GM12891 (cell line): ENCODE results near the gene NRG4.

Experiments
- DNase-seq: peaks from one replicate; pipeline ENCODE4 v3.0.0; 2011; ENCODE audit warnings: low spot score; ENCODE audit not compliant: insufficient read length
- FAIRE-seq: peaks from 2 replicates; lab custom pipeline; 2011; peaks lifted over from hg19 to GRCh38; lab: Jason Lieb, UNC
- PAX5 ChIP-seq: IDR thresholded peaks from 2 replicates; pipeline ENCODE4 v1.6.1; 2011; ENCODE audit warnings: low read length, moderate library complexity, mild to moderate bottlenecking; ENCODE audit not compliant: insufficient read depth, severe bottlenecking
- POLR2A ChIP-seq: IDR thresholded peaks from 2 replicates; pipeline ENCODE4 v1.6.1; 2011; ENCODE audit warnings: low read depth, low read length, control low read depth
- POLR2AphosphoS5 ChIP-seq: IDR thresholded peaks from 2 replicates; pipeline ENCODE4 v1.6.1; 2011; ENCODE audit warnings: low read depth, low read length, control low read depth
- POU2F2 ChIP-seq: IDR thresholded peaks from 2 replicates; pipeline ENCODE4 v1.6.1; 2011; ENCODE audit warnings: low read depth, mild to moderate bottlenecking, control low read depth, low read length, moderate library complexity
- SPI1 ChIP-seq: IDR thresholded peaks from 2 replicates; pipeline ENCODE4 v1.6.1; 2011; ENCODE audit warnings: low read depth, low read length, control low read depth
- TAF1 ChIP-seq: IDR thresholded peaks from 2 replicates; pipeline ENCODE4 v1.6.1; 2011; ENCODE audit warnings: low read depth, low read length, control low read depth

Gene NRG4

DNA sequence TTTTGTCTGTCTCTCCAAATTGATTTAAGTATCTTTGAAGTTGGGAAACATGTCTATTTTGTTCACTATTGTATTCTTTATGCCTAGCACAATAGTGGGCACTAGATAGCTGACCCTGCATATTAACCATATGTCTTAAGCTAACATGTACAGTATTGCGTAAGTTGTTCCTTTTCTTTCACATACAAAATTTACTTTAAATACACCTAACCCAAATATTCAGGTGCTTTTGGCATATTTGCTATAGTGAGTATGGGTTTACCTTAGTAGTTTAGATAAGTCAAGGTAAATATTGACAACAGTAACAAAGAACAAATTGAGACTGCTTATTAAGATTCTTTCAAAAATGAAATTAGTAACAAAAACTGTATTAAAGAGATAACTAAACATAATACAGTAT, 50.9 kb downstream of the NRG4 start:
- TF ChIP-seq POLR2AphosphoS5 (no peak), POLR2A (no peak), TAF1 (no peak), POU2F2 (no peak), PAX5 (no peak), SPI1 (no peak)
- DNase-seq (no peak), FAIRE-seq (no peak)

DNA sequence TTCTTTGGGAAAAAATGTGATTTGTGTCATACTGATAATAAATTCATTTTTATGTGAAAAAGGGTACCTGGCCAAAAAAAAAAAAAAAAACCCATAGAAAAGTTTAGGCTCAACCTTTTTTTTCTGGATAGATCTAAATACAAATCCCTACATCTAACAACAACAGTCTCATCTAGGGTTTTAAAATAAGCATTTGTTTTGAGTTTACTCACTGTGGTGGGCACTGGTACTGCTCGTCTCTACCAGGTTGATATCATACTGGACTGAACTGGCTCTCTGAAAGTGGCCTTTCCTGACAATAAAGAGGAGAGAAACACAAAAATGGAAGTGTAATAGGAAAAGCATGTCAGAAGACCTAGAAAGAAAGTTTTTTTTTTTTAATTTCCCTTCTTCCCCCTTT, 56.5 kb downstream of the NRG4 start:
- FAIRE-seq (no peak), DNase-seq (no peak)
- TF ChIP-seq POLR2AphosphoS5 (no peak), POLR2A (no peak), TAF1 (no peak), POU2F2 (no peak), PAX5 (no peak)

DNA sequence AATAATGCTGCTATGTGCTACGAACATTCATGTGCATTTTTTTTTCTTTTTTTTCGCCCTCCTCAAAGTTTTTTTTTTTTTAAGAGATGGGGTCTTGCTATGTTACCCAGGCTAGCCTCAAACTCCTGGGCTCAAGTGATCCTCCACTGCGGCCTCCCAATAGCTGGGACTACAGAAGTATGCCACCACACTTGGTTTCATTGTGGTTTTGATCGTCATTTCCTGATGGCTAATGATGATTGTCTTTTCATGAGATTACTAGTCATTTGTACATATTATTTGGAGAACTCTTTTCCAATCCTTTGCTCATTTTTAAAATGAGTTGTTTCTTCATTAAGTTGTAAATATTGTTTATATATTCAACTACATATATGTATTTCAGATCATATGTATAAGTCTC, 59.7 kb downstream of the NRG4 start:
- DNase-seq = no peak
- FAIRE-seq = no peak

DNA sequence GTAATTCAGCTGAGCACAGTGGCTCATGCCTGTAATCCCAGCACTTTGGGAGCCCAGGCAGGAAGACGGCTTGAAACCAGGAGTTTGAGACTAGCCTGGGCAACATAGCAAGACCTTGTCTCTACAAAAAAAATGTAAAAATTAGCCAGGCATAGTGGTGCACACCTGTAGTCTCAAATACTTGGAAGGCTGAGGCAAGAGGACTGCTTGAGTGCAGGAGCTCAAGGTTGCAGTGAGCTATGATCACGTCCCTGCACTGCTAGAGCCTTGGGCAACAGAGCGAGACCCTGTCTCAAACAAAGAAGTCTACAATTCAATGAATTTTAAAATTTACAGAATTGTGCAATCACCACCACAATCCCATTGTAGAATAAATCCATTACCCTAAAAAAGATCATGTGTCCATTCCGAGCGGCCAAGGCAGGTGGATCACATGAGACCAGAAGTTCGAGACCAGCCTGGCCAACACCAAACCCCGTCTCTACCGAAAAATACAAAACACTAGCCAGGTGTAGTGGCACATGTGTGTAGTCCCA, 63.4 kb downstream of the NRG4 start:
- DNase-seq = no peak
- FAIRE-seq = no peak
- TF ChIP-seq POLR2A = no peak
- TF ChIP-seq TAF1 = no peak

More for the DNA sequence above, 59.7 kb downstream of the NRG4 start:
- TF ChIP-seq POLR2AphosphoS5 (no peak), POU2F2 (no peak), TAF1 (no peak), SPI1 (no peak), POLR2A (no peak), PAX5 (no peak)

DNA sequence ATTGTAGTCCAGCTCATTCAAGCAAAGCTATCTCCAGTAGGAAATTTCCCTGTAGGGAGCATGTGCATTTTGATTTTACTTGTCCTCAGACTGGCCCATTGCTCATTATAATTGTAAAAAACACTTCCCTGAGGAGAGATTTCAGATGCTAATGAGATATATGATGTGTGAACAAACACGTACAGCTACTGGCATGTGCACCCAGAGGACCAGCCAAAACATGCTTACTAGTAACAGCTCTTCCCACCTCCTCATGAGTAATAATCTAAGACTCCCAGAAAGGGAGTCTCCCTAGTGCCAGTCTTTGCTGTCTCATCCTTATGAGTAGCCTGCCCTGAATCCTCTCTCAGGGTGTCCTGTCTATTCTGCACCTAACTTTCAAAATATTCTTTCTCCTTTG, 65.1 kb downstream of the NRG4 start:
- FAIRE-seq (no peak), DNase-seq (no peak)
- no peak for TF ChIP-seq SPI1
- TF ChIP-seq PAX5 = no peak
- no peak for TF ChIP-seq POU2F2
- no peak for TF ChIP-seq POLR2A
- no peak for TF ChIP-seq TAF1
- no peak for TF ChIP-seq POLR2AphosphoS5

DNA sequence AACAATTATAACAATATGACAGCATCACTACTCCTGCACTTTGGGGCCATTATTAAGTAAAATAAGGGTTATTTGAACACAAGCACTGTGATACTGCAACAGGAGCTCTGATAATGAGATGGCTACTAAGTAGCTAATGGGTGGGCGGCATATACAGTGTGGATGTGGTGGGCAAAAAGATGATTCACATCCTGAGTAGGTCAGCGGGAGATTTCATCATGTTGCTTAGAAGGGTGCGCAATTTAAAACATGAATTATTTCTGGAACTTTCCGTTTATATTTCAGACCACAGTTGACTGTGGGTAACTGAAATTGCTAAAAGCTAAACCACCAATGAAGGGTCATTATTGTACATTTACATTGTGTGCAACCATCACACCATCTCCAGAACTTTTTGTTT, 66.3 kb downstream of the NRG4 start:
- peak; percentile 51 for FAIRE-seq

DNA sequence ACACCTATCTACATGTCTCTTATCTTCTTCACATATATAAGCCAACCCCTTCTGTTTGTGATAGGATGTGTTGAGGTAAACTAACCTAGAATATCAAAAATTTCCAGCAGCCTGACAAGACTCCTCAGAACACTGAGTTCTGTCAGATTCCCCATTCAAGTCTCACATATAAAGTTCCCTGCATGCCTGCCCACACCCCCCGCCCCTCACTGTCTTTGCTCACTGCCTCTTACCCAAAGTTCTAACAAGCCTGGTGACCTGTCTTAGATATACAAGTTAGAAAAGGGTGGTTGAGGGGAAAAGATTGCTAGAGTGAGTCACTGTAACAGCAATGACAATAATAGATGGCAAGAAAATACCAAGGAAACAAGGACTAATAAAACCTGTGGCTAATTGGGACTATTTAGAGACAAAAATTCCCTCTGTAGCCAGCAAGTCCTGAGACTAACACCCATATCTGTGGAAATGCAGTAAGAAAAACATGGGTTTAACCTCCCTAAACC, 68.5 kb downstream of the NRG4 start:
- FAIRE-seq (no peak), DNase-seq (no peak)
- no peak for TF ChIP-seq POLR2AphosphoS5
- TF ChIP-seq SPI1 = no peak
- TF ChIP-seq POU2F2 = no peak
- TF ChIP-seq PAX5 = no peak
- no peak for TF ChIP-seq POLR2A
- TF ChIP-seq TAF1 = no peak

More for the DNA sequence above, 66.3 kb downstream of the NRG4 start:
- TF ChIP-seq POU2F2 = no peak
- TF ChIP-seq POLR2AphosphoS5 = no peak
- TF ChIP-seq POLR2A = no peak
- no peak for TF ChIP-seq SPI1
- no peak for TF ChIP-seq TAF1
- TF ChIP-seq PAX5 = no peak
- no peak for DNase-seq

DNA sequence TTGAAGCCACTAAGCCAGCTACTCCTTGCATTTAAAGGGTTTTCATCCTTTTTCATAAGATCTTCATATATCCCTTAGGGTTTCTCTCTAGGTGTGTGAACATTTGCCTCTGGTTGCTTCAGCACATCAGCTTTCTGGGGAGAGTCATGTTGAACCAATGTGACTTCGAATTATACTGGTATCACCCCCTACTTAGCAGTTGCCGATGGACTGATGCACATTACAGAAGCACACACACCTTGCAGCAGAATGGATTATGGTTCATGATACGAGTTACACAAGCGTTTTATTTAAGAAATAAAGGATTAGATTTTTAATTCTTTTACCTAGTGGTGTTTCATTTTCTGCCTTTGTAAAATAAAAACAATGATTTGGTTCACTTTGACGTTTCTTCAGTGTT, 69.0 kb downstream of the NRG4 start:
- no peak for FAIRE-seq

DNA sequence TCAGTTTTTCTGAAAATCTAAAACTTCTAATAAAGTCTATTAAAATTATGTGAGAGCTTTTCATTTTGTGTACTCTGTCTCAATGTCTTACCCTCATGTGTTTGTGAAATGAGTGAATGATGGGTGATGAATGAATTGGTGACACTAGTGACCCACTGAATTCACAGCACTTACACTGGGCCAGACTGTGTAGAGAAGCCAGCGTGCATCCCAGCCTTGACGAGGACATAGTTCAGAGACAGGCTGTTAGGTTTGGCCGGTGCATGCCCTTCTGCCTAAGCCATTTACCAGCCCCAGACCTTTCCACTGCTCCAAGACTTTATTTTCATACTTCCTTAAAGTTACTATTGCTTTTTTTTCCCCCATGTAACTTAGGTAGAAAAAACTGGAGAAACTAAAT, 69.8 kb downstream of the NRG4 start:
- TF ChIP-seq POLR2A = no peak
- no peak for TF ChIP-seq SPI1
- TF ChIP-seq POU2F2 = no peak
- TF ChIP-seq TAF1 = no peak
- no peak for TF ChIP-seq PAX5
- no peak for TF ChIP-seq POLR2AphosphoS5
- FAIRE-seq (no peak), DNase-seq (no peak)

More for the DNA sequence above, 69.0 kb downstream of the NRG4 start:
- no peak for TF ChIP-seq POU2F2
- no peak for TF ChIP-seq POLR2A
- no peak for TF ChIP-seq PAX5
- TF ChIP-seq TAF1 = no peak
- TF ChIP-seq SPI1 = no peak
- TF ChIP-seq POLR2AphosphoS5 = no peak
- no peak for DNase-seq

DNA sequence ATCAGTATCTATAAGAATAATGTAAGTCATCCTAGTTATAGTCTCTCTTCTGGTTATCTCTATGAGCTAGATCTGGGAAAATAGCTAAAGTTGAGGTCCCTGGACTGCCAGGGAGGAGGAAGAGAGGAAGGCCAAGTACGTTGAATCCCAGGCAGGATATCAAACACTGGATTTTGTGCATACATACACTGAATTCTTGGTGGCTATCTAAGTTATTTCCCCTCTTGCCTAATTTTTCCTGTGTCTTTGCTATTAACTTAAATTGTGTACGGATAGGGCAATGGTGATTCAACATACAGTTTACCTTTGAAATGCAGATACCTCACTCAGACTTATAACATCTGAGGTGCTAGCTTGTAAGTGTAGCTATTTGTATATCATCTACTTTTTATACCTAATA, 81.4 kb downstream of the NRG4 start:
- FAIRE-seq (peak; percentile 38), DNase-seq (no peak)
- TF ChIP-seq POLR2A = no peak
- TF ChIP-seq POU2F2 = no peak
- TF ChIP-seq TAF1 = no peak
- no peak for TF ChIP-seq POLR2AphosphoS5
